ENCODE results near the gene SLC22A17.

The SLC22A17 gene

GRCh38 chr14:23364164-23365035, 11.7 kb upstream of the SLC22A17 start:
- DNase-seq (ENCODE audit: low read depth in 1 of 2, low spot score in 1 of 2), result no peak

- no peak for DNase-seq (ENCODE audit: low read depth in 1 of 2, low spot score in 1 of 2)
Observed at GRCh38 chr14:23362200-23362599, 9.5 kb upstream of the SLC22A17 start.

GRCh38 chr14:23361763-23362162, 9.1 kb upstream of the SLC22A17 start:
- DNase-seq (ENCODE audit: low read depth in 1 of 2, low spot score in 1 of 2), result no peak

- no peak for DNase-seq (ENCODE audit: low read depth in 1 of 2, low spot score in 1 of 2)
Observed at GRCh38 chr14:23361320-23361719, 8.6 kb upstream of the SLC22A17 start.

- DNase-seq (ENCODE audit: low read depth in 1 of 2, low spot score in 1 of 2), result no peak
Observed at GRCh38 chr14:23360496-23360895, 7.8 kb upstream of the SLC22A17 start.

GRCh38 chr14:23359722-23360447, 7.2 kb upstream of the SLC22A17 start:
- DNase-seq (ENCODE audit: low read depth in 1 of 2, low spot score in 1 of 2), result no peak

- no peak for DNase-seq (ENCODE audit: low read depth in 1 of 2, low spot score in 1 of 2)
Observed at GRCh38 chr14:23359167-23359626, 6.5 kb upstream of the SLC22A17 start.

GRCh38 chr14:23358553-23359166, 6.0 kb upstream of the SLC22A17 start:
- DNase-seq (ENCODE audit: low read depth in 1 of 2, low spot score in 1 of 2), result no peak

- no peak for DNase-seq (ENCODE audit: low read depth in 1 of 2, low spot score in 1 of 2)
Observed at GRCh38 chr14:23358042-23358441, 5.4 kb upstream of the SLC22A17 start.

- DNase-seq (ENCODE audit: low read depth in 1 of 2, low spot score in 1 of 2), result no peak
Observed at GRCh38 chr14:23357261-23357660, 4.6 kb upstream of the SLC22A17 start.

GRCh38 chr14:23356662-23357061, 4.0 kb upstream of the SLC22A17 start:
- DNase-seq (ENCODE audit: low read depth in 1 of 2, low spot score in 1 of 2), result no peak

- no peak for DNase-seq (ENCODE audit: low read depth in 1 of 2, low spot score in 1 of 2)
Observed at GRCh38 chr14:23355871-23356435, 3.3 kb upstream of the SLC22A17 start.

GRCh38 chr14:23354990-23355389, 2.3 kb upstream of the SLC22A17 start:
- DNase-seq (ENCODE audit: low read depth in 1 of 2, low spot score in 1 of 2), result no peak

- DNase-seq (ENCODE audit: low read depth in 1 of 2, low spot score in 1 of 2), result no peak
Observed at GRCh38 chr14:23353433-23353780, 720 bp upstream of the SLC22A17 start.

GRCh38 chr14:23351681-23352505, 794 bp downstream of the SLC22A17 start:
- DNase-seq (ENCODE audit: low read depth in 1 of 2, low spot score in 1 of 2), result no peak

- DNase-seq (ENCODE audit: low read depth in 1 of 2, low spot score in 1 of 2), result no peak
Observed at GRCh38 chr14:23349156-23349845, 3.4 kb downstream of the SLC22A17 start.

GRCh38 chr14:23348297-23348655, 4.4 kb downstream of the SLC22A17 start:
- DNase-seq (ENCODE audit: low read depth in 1 of 2, low spot score in 1 of 2), result no peak

GRCh38 chr14:23347406-23348296, 5.0 kb downstream of the SLC22A17 start:
- DNase-seq (ENCODE audit: low read depth in 1 of 2, low spot score in 1 of 2), result no peak

GRCh38 chr14:23346693-23347405, 5.8 kb downstream of the SLC22A17 start:
- DNase-seq (ENCODE audit: low read depth in 1 of 2, low spot score in 1 of 2), result no peak
